ENCODE data around the gene TBC1D22A.

Gene TBC1D22A

DNA sequence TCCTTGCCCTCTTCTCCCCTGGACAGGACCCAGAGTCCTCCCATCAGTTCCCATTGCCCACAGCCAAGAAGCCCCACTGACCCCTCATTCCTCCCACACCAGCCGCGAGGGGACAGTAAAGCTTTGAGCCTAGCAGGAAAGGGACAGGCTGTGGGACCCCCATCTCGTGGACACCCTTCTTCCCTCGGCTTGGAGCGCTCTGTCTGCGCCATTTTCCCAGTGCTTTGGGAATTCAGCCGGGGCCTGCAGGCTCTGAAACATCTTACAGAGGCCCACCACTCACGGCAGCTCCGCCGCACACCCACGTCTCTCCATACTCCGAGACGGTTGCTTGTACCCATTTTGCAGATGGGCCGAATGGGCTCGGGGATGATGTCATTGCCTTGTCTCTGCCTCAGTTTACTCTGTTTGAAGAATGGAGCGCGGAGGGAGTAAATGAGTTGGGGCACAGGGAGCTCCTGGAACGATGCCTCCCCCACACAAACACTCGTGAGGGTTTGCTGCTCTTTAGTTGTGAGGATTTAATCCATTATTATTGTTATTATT, 447.7 kb downstream of the TBC1D22A start:
- peak; percentile 33 for DNase-seq

GRCh38 chr22:47210686-47211085, 448.2 kb downstream of the TBC1D22A start:
- peak; percentile 41 for DNase-seq

GRCh38 chr22:47213571-47214230, 451.3 kb downstream of the TBC1D22A start:
- peak; percentile 74 for DNase-seq

DNA sequence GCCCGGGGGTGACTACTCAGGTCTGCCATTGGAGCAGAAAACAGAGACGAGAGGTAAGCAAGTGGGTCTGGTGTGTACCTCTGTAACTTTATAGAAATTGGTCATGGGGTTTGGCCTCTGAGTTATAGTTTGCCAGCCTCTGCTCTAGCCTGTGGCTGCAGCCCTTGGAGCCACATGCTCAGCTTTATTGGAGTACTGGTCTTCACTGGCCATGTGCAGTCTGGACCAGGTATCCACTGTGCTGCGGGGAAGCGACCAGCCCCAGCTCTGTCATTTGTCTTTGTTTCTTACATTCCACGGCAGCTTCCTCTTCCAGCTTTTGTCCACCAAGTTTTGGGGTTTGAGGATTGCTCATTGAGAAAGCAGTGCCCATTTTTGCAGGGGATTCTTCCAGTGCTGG, 453.4 kb downstream of the TBC1D22A start:
- no peak for DNase-seq

DNA sequence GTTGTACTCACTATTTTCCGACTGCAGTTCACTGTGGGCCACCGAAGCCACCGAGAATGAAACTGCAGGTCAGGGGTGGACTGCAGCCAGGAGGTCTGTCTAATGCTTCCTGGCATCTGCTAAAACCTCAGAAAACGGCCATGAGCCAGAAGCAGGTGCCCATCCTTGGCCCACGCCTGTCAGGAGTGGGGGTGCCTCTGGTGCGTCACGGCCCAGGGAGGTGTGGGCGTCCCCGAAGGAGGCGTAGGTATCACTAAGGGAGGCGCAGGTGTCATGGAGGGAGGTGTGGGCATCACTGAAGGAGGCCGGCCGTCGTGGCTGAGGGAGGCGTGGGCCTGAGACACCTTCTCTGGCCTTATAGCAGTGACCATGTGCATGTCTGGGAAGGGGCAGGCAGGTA, 456.2 kb downstream of the TBC1D22A start:
- no peak for DNase-seq

GRCh38 chr22:47219789-47220188, 457.3 kb downstream of the TBC1D22A start:
- DNase-seq = no peak

DNA sequence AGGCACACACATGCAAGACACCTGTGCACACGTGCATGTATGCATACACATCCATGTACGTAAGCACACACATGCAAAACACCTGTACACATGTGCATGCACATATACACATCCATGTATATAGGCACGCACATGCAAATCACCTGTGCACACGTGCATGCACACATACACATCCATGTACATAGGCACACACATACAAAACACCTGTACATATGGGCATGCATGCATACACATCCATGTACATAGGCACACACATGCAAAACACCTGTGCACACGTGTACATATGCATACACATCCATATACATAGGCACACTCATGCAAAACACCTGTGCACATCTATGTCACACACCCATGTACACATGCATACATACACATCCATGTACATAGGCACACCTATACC, 458.3 kb downstream of the TBC1D22A start:
- DNase-seq = no peak

DNA sequence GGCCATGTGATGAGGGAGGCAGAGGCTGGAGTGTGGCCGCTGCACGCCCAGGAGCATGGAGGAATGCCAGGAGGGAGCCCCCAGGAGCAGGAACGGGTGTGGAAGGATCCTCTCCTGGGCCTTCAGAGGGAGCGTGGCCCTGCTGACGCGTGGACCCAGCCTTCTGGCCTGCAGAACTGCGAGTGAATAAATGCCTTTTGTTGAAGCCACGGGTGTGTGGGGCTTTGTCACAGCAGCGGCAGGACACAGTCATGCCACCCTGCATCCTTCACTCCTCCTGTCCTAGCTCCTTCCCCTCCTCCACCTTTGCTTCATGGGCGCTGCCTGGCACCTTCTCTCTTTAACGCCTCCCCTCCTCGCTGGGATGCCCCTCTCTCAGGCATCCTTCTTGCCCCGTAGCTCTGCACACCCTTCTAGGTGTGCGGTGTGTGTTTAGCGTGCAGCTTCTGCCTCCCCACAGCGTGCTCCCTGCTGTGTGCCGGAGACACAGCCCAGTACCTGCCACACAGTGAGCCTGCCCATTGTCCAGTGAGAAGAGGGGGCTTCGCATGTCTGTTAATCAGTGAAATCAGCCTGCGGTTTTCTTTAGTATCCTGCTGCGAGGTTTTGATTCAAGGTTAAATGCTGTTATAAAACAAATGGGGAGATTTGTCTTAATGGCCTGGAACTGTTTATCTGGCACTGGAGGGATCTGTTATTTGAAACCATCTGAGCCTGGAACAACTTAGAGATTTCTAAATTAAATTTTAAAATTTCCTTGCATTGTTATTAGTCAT, 459.6 kb downstream of the TBC1D22A start:
- no peak for DNase-seq
